ENCODE data around the gene KRT7.

Gene KRT7

GRCh38 chr12:52189376-52190174, 43.5 kb upstream of the KRT7 start:
- peak overlapping the region; percentile 41; the same call in 1 of the 2 replicates for H3K27ac ChIP-seq
- H3K9me3 ChIP-seq = no peaks in the 10 kb centered on the region
- peak overlapping the region; percentile 64 for H3K4me2 ChIP-seq
- TF ChIP-seq Cebpa-rat (IDR thresholded peaks at IDR 0.05) = no peak
- H3K27me3 ChIP-seq = no peaks in the 10 kb centered on the region
- H3K4me1 ChIP-seq = peaks cover 77% of the 10 kb centered on the region
- no peak overlapping the region for H3K4me3 ChIP-seq
- no peaks in the 10 kb centered on the region for H4K20me1 ChIP-seq
- no peak overlapping the region; the same call in 1 of the 2 replicates for H3K9ac ChIP-seq
- no peaks in the 10 kb centered on the region for H3K36me3 ChIP-seq

GRCh38 chr12:52190860-52191729, 41.9 kb upstream of the KRT7 start:
- H3K9me3 ChIP-seq = no peaks in the 10 kb centered on the region
- H3K4me3 ChIP-seq = no peak overlapping the region
- peak overlapping the region; percentile 72 for H3K4me2 ChIP-seq
- H3K27me3 ChIP-seq = no peaks in the 10 kb centered on the region
- TF ChIP-seq Cebpa-rat (IDR thresholded peaks at IDR 0.05) = no peak
- peaks cover 76% of the 10 kb centered on the region for H3K4me1 ChIP-seq
- no peaks in the 10 kb centered on the region for H3K36me3 ChIP-seq
- peak overlapping the region; percentile 62 for H3K27ac ChIP-seq
- H4K20me1 ChIP-seq = no peaks in the 10 kb centered on the region
- H3K9ac ChIP-seq = peak overlapping the region; percentile 15; the same call in 1 of the 2 replicates

DNA sequence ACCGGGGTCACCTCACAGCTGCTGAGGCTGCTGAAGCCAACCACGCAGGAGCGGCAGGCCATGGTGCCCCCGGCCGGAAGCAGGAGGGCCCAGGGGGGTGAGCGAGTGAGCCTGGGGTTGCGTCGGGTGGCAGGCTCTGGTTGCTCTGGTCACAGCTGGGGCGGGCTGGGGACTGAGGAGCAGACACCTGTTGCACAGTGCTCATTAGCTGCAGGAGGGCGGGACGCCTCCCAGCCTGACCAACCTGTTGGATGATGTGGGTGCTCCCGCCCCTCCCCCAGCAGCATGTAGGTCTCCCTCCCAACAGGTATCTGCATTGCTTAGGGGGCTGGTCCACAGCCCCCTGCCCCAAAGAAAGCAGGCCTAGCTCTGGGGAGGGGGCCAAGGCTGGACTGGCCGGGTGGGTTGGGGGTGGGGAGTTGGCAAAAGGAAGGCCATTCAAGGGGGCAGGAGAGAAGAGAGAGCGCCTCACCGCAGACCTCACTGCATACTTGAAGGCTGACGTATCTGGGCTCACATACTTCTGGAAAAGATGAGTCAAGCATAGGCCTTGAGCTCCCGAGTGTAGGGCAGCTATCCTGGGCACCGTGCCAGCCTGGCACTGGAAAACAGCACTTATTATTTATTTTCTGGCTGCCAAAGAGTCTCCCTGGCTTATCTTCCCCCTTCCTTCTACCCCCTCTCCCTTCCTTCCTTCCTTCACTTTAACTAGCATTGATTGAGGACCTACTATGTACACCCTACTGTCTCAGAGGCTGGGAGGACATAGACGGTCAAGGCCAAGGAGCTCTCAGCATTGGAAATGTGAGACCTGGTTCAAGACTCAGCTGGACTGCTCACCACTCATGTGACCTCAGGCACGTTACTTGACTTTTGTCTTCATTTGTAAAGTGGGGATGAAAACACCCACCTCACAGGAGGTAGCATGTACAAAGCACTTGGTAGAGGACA, 40.9 kb upstream of the KRT7 start, which contains the start of gene KRT80:
KRT80 (minus strand) TSS at position 174 of the 951 bp plus-strand sequence; CDS start at position 62, 112 bp downstream.
- H3K4me3 ChIP-seq = no peak within 1 kb of the TSS
- no peaks in the 10 kb centered on the region for H3K9me3 ChIP-seq
- H4K20me1 ChIP-seq = no peaks in the 10 kb centered on the region
- peak within 1 kb of the TSS; percentile 62 for H3K27ac ChIP-seq
- no peaks in the 10 kb centered on the region for H3K27me3 ChIP-seq
- no peaks in the 10 kb centered on the region for H3K36me3 ChIP-seq
- peaks cover 71% of the 10 kb centered on the region for H3K4me1 ChIP-seq
- TF ChIP-seq Cebpa-rat (IDR thresholded peaks at IDR 0.05) = no peak
- H3K9ac ChIP-seq = peak within 1 kb of the TSS; percentile 15; the same call in 1 of the 2 replicates
- peak within 1 kb of the TSS; percentile 72 for H3K4me2 ChIP-seq

DNA sequence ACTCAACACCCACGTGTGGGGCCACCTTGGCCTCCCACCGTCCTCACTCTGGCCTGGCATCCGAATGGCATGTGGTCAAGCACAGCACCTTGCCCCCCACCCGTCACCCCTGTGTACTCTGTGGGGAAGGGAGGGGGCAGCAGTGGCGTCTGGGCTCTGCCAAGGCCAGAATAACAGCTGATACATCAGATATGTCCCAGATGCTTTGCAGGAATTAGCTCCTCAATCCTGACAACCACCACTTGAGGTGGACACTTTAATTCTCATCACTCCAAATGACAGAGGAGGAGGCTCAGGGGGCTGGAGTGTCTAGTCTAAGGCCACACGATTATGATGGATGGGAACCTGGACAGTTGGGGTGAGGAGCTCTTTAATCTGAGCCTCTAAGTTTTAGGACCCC, 39.5 kb upstream of the KRT7 start:
- Histone ChIP-seq H3K4me3 (no peak overlapping the region), H3K9me3 (no peaks in the 10 kb centered on the region), H3K27ac (peak overlapping the region; percentile 43), H3K27me3 (no peaks in the 10 kb centered on the region), H4K20me1 (no peaks in the 10 kb centered on the region), H3K9ac (no peak overlapping the region; the same call in 1 of the 2 replicates), H3K36me3 (no peaks in the 10 kb centered on the region), H3K4me2 (peak overlapping the region; percentile 72), H3K4me1 (peaks cover 79% of the 10 kb centered on the region)
- no peak for TF ChIP-seq Cebpa-rat (IDR thresholded peaks at IDR 0.05)

- H3K4me3 ChIP-seq = no peak overlapping the region
- no peaks in the 10 kb centered on the region for H3K9me3 ChIP-seq
- peaks cover 79% of the 10 kb centered on the region for H3K4me1 ChIP-seq
- H3K9ac ChIP-seq = no peak overlapping the region; the same call in 1 of the 2 replicates
- H4K20me1 ChIP-seq = no peaks in the 10 kb centered on the region
- H3K36me3 ChIP-seq = no peaks in the 10 kb centered on the region
- peak overlapping the region; percentile 43; the same call in 1 of the 2 replicates for H3K27ac ChIP-seq
- peak overlapping the region; percentile 72 for H3K4me2 ChIP-seq
- H3K27me3 ChIP-seq = no peaks in the 10 kb centered on the region
- no peak for TF ChIP-seq Cebpa-rat (IDR thresholded peaks at IDR 0.05)
These were observed 39.1 kb upstream of the KRT7 start for GRCh38 chr12:52193991-52194390.

DNA sequence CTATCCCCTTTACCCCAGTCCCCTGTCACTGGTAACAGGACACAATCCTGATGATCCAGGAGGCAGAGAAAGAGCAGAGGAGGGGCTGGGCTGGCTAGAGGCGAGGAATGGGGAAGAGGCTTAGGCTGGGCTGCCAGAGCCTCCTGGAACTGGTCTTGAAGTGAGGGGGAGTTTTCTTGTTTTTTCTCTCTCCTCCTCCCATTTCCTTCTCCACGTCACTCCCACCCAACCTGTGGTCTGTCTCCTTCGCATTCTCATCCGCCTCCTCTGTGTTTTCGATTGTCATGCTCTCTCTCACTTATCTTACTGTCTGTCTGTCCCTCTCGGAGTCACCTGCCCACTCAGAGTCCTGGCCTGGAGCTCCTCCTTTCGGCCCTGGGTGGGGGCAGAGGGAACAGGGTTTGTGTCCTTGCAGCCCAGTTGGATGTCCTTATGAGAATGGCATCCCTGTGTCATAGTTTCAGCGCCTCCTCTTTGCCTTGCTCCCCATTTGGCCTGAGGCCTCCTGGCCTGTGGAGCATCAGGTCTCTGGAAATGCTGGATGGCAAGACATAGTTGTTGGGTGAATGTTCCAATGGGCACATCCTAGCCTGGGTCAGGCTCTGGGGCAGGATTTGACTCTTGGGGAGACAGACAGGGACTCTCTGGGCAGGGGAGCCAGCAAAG, 37.8 kb upstream of the KRT7 start:
- peak overlapping the region; percentile 72; the same call in 1 of the 2 replicates for H3K4me2 ChIP-seq
- no peak overlapping the region for H3K4me3 ChIP-seq
- H4K20me1 ChIP-seq = no peaks in the 10 kb centered on the region
- peaks cover 75% of the 10 kb centered on the region for H3K4me1 ChIP-seq
- H3K27me3 ChIP-seq = no peaks in the 10 kb centered on the region
- no peak overlapping the region for H3K9ac ChIP-seq
- no peaks in the 10 kb centered on the region for H3K36me3 ChIP-seq
- peak overlapping the region; percentile 43; the same call in 1 of the 2 replicates for H3K27ac ChIP-seq
- H3K9me3 ChIP-seq = no peaks in the 10 kb centered on the region
- TF ChIP-seq Cebpa-rat (IDR thresholded peaks at IDR 0.05) = no peak

DNA sequence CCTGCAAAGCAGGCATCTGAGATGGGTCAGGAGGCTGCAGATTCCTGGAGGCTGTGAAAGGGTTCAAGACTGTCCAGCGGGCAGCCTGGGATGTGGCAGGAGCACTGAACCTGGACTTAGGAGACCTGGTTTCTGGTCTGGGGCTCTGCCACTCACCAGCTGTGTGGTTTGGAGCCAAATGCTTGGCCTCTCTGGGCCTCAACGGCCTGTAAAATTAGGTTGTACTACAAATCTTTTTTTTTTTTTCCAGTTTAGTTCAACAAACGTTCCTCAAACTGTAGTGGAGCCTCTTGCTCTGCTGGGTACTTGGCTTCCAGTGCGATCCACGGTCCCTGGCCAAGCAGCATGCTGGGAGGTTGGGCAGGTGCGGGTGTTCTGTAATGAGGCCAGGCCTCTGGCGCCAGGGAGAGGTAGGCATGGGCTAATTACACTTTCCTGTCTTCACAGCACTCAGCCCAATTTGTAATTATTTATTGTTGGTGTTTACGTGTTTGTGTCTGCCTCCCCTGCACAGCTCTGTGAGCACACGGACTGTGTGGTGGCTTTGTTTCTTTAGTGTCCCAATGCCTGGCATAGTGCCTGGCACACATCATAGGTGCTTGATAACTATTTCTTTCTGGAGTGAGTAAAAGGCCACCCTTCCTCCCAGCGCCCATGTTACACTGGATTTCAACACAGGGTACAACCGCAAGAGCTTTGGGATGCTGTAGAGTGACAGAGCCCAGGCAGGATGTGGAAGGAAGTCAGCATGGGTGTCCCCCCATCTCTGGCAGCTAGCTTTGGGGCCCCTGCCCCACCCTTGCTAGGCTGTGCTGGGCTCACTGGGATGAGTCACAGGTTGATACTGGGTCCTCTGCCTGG, 35.4 kb upstream of the KRT7 start:
- Histone ChIP-seq H3K27ac (peak overlapping the region; percentile 63; the same call in 1 of the 2 replicates), H3K27me3 (no peaks in the 10 kb centered on the region)

More for the DNA sequence above, 35.4 kb upstream of the KRT7 start:
- no peak overlapping the region for H3K4me3 ChIP-seq
- peaks cover 71% of the 10 kb centered on the region for H3K4me1 ChIP-seq
- H3K4me2 ChIP-seq = peak overlapping the region; percentile 70
- no peaks in the 10 kb centered on the region for H3K36me3 ChIP-seq
- no peak for TF ChIP-seq Cebpa-rat (IDR thresholded peaks at IDR 0.05)
- H3K9me3 ChIP-seq = no peaks in the 10 kb centered on the region
- H3K9ac ChIP-seq = no peak overlapping the region
- no peaks in the 10 kb centered on the region for H4K20me1 ChIP-seq

Measured in BLaER1 (cell line).